Uterus (tissue), 2 donors: ENCODE measurements around the gene ATP5IF1.

Source experiments
- CTCF ChIP-seq, 4 experiments: fragments of 200-600 bp in 2 of 4; fragments of 450-650 bp in 2 of 4; sonication (generic) in 2 of 4; IDR thresholded peaks; one replicate each; pipeline ENCODE4 v1.5.1; 2016 to 2019; ENCODE audit warnings: antibody characterized with exemption in 4 of 4, mild to moderate bottlenecking in 2 of 4, moderate library complexity in 1 of 4
- POLR2A ChIP-seq, 2 donors: fragments of 450-650 bp; IDR thresholded peaks; one replicate each; pipeline ENCODE4 v1.6.1; 2016; ENCODE audit warnings: antibody characterized with exemption in 2 of 2, mild to moderate bottlenecking in 1 of 2, moderate library complexity in 1 of 2

GRCh38 chr1:28199328-28200233 is 36.3 kb upstream of the ATP5IF1 start:
- TF ChIP-seq CTCF (IDR thresholded peaks at IDR 0.05) (no peak), POLR2A (IDR thresholded peaks at IDR 0.05) (no peak)
